ENCODE results near the gene RBBP7.
"Not testable (repeated sequence)": the region's sequence is repeated elsewhere in the genome, so short reads cannot be mapped to it uniquely, and the experiment has no call there.

Gene RBBP7

DNA sequence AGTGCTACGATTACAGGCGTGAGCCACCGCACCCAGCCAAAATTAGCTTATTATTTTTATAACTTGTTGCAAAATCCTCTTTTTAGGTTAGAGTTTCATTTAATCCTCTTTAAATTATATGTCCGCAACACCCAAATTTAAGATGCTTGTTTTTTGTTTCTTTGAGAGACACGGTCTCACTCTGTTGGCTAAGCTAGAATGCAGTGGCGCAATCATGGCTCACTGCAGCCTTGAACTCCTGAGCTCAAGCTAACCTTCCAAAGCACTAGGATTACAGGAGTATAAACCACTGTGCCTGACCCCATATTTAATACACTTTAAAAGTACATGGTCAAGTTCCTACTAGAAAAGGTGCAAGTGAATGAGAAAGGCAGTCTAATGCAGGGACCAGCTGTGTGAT lies 2.2 kb downstream of the RBBP7 start:
- no peak for DNase-seq (ENCODE audit: low spot score)

DNA sequence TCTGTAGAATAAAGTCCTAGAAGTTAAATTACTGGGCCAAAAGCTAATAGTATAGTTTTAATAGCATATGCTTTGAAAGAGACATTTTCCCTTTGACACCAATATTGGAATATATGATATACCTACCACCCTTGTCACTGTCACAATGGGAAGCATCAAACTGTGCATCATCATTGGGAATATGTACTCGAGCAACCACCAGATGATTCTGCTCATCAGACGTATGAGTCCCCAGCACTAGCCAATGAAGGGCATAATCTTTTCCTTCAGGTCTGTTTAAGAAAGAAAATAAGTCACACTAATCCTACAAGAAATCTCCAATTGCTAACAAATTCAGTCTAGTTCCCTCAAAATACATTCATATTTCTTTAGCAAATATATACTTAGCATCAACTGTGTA lies 7.3 kb downstream of the RBBP7 start:
- no peak for DNase-seq (ENCODE audit: low spot score)

GRCh38 chrX:16856744-16857143 lies 13.4 kb downstream of the RBBP7 start:
- no peak for DNase-seq (ENCODE audit: low spot score)

DNA sequence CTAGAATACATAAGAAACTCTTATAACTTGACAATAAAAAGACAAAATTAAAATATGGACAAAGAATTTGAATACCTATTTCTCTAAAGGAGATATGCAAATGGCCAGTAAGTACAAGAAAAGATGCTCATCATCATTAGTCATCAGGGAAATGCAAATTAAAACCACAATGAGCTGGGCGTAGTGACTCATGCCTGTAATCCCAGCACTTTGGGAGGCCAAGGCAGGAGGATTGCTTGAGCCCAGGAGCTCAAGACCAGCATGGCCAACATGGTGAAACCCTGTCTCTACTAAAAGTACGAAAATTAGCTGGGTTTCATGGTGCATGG lies 14.1 kb downstream of the RBBP7 start:
- not testable (repeated sequence) for DNase-seq (ENCODE audit: low spot score)

- no peak for DNase-seq (ENCODE audit: low spot score)
Observed at GRCh38 chrX:16855363-16856075, 14.6 kb downstream of the RBBP7 start.

- DNase-seq (ENCODE audit: low spot score) = no peak
Observed at GRCh38 chrX:16853537-16853936, 16.6 kb downstream of the RBBP7 start.

GRCh38 chrX:16852617-16853179 lies 17.5 kb downstream of the RBBP7 start:
- DNase-seq (ENCODE audit: low spot score) = no peak

- DNase-seq (ENCODE audit: low spot score) = no peak
Observed at GRCh38 chrX:16851827-16852226, 18.3 kb downstream of the RBBP7 start.

GRCh38 chrX:16851421-16851820 lies 18.7 kb downstream of the RBBP7 start:
- no peak for DNase-seq (ENCODE audit: low spot score)

DNA sequence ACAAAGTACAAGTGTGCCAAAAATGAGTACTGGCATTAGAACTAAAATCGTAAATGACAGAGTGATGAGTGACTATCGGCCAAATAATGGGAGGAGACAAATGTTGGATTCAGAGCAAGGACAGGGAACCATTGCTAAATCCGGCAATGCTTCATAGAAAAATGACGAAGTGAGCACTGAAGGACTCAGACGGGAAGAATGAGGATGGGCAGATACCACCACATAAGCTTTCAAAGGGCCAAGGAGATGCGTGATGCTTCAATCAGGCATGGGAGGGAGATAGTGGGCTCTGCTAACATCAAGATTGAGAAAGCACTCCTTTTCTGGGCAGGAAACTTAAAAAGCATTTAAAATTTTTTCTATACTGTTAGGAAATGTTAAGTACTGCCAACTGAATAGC lies 21.6 kb downstream of the RBBP7 start:
- DNase-seq (ENCODE audit: low spot score) = no peak

GRCh38 chrX:16845686-16846085 lies 24.5 kb downstream of the RBBP7 start:
- DNase-seq (ENCODE audit: low spot score) = no peak

DNA sequence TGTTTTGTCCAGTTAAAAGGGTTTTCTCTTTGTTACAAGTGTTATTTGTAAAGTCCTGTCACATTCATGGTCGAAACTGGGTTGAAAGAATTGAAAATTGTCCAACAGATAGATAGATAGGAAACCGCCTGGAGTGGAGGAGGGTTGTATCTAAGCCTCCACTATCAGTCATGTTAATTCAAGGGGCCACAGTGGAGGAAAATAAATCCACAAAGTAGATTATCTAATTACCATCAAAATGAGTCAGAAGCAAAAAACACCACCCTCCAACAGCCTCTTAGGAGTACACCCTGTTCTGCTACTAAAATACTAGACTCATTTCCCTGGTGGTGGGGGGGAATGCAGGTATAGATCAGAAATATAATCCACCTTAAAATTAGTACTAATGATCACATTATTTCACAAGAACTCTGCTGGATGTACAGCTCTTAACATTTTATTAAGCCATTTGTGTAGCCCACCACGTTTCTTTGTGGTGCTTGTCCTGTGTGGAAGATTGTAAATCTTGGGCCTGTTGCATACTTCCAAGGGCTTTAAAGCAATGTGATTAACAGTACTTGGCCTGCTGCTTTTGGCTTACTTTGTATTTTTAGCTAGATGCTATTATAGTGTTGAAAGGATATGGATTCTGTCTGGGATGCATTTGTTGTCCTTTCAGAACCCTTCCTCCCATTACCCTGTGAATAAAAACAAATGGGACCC lies 26.8 kb downstream of the RBBP7 start:
- DNase-seq (ENCODE audit: low spot score) = no peak

DNA sequence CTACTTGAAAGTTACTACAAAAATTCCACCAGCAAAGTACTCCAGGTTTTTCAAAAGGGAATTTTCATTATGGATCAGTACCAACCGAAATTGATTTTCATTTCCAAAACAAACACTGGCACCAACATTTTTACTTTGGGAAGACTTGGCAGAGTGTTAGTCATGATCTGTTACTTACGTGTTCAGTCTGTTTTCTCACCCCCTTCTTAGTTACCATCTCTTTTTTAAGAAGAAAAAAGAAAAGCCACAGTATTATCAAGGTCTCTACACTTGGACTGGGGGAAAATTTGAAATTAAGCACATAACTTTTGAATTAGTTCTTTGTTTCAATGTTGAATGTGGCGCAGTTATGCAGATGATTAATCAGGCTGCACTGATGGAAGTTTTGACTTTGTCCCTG lies 27.5 kb downstream of the RBBP7 start:
- no peak for DNase-seq (ENCODE audit: low spot score)

GRCh38 chrX:16839852-16840460 lies 30.2 kb downstream of the RBBP7 start:
- DNase-seq (ENCODE audit: low spot score) = no peak

DNA sequence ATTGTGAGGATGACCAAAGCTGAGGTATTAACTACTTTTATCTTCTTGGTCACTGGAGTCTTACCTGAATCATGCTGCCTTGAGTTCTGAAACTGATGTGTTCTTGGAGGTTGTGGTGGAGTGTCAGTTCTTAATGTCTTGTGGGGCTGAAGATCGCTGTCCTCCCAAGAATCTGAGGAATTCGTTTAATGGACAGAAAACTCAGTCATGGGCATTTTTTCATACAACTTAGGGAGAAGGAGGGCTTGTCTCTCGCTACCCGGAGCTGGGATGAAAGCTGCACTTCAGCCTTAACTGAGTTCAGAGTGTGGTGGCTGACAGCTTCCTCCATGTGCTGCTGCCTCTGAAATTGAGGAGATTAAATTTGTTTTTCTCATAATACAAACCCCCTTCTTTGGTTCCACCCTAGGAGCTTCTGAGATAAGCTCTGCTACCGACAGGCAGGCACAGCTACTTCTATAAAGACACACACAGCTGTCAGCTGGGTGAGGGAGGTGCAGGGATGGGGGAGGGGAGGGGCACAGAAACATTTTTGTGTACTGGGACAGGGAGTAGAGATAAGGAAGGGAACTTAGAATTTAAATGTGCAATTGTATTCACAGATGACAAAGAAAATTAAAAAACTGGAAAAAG lies 30.8 kb downstream of the RBBP7 start:
- no peak for DNase-seq (ENCODE audit: low spot score)

GRCh38 chrX:16838202-16839066 lies 31.7 kb downstream of the RBBP7 start:
- DNase-seq (ENCODE audit: low spot score) = no peak

DNA sequence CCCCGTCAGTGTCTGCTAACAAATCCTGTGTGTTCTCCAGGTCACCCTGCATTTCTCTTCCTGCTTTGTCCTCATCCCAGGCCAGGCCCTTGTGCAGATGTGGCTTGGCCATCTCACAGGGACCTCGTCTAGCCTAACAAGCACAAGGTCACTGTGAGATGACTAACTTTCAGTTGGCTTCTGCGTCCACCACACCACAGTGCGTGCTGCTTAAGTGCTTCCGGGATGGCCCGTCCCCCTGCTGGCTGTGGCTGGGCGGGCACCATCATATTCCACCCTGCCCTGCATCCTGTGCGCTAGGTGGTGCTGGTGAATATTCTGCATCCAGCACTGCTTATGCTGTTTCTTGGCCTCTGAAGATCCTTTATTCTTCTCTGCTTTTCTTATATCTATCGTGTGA lies 33.8 kb downstream of the RBBP7 start:
- DNase-seq (ENCODE audit: low spot score) = no peak

DNA sequence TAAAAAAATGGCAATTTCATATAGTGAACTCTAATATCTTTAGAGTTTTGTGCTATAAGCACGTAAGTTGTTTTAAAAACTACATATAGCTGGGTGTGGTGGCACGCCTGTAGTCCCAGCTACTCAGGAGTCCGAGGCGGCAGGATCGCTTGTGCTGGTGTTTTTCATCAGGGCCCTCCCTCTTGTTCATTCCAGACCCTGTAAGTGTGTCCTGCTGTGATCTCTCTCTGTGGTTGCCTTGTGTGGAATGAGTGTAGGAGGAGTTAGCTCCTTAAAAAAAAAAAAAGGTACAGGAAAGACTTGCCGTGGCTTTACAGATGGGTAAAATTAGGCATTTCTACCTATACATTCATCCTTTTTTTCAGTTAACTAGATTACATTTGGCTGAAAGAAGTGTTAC lies 35.4 kb downstream of the RBBP7 start:
- DNase-seq (ENCODE audit: low spot score) = no peak

DNA sequence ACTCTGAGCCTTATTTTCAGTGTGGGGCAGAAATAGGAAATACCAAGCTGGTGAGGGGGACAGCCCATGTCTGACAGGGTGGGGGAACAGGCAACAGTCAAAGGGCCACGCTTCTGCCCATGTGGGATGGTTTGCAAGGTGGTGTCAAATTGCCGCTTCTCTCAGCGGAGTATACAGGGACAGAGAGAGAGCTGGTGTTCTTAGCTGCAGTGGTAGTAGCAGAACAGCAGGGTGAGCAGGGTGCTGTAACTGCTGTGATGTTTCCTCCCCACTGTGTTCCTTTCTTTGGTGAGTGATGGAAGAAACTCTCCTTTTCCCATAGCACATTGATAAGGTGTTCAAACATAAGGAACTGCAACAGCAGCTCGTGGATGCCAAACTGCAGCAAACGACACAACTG lies 37.9 kb downstream of the RBBP7 start:
- no peak for DNase-seq (ENCODE audit: low spot score)

GRCh38 chrX:16828124-16828908 lies 41.8 kb downstream of the RBBP7 start:
- DNase-seq (ENCODE audit: low spot score) = no peak

DNA sequence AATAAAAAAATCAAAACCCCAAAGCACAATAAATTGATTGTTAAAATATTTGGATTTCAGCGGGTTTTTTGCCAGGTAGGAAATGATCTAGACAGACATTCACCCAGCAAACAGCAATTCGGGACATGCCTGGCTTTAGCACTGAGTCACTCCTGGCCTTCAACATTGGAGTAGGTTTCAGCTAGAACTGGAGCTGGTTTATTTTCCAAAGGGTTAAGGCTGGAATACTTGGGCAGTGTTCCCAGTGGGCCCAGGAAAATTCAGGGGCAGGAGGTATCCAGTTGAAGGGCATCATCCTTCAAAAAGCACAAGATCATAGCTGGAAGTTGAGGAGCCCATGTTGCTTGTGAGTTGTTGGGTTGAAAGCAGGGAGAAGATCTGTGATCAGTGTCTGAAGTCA lies 42.9 kb downstream of the RBBP7 start:
- no peak for DNase-seq (ENCODE audit: low spot score)

Measured in SK-N-DZ (cell line).